Measurements from ENCODE around the gene SPINK5.

GRCh38 chr5:148060881-148061280 lies 2.9 kb upstream of the SPINK5 start:
- TF ChIP-seq CTCF (conservative IDR thresholded peaks at IDR 0.05; ENCODE audit: low read depth, low read length) (no peak), EZH2 (IDR thresholded peaks at IDR 0.05; ENCODE audit: borderline replicate concordance, low read depth, low read length, poor library complexity, severe bottlenecking) (no peak)

Measured in A673 (cell line).